ENCODE measurements around the gene ELSPBP1. TPM values are rescaled to one million over a fixed set of nuclear protein-coding genes. Genes with fewer than 3 reads are reported as not detected.

The ELSPBP1 gene
- polyA plus RNA-seq, 1 of the 3 experiments (the other 2 are of a cell fraction) = not detected

DNA sequence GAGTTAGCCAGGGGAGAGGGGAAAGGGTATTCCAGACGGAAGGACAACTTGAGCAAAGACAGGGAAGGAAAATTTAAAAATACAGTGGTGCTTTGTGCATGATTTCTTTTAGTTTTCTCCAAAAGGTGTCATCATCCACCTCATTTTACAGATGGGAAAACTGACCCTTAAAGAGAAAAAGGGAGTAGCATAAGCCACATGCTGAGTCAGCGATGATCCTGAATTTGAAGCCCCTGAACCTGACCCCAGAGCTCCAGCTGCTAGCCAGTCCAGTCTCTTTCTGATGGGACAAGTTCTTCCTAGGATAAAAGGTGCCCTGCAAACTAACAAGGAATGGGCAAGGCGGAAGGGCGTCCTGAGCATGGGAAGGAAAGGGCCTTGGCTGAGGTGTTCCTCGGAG is 39.2 kb downstream of the ELSPBP1 start:
- no peak overlapping the region for H3K27ac ChIP-seq (ENCODE audit: low read depth in 2 of 2, low read length in 1 of 2)
- no peaks in the 10 kb centered on the region for H4K20me1 ChIP-seq (ENCODE audit: insufficient read depth)
- no peak overlapping the region for H2AFZ ChIP-seq (ENCODE audit: low read depth)
- no peak overlapping the region for H3K4me2 ChIP-seq
- 16% methylated on average over 5 of the region's 5 CpGs for WGBS (ENCODE audit: low lambda C conversion rate)
- no peak for TF ChIP-seq TEAD4 (IDR thresholded peaks at IDR 0.05; ENCODE audit: borderline replicate concordance, insufficient read depth)
- TF ChIP-seq MEF2A (IDR thresholded peaks at IDR 0.05; ENCODE audit: borderline replicate concordance, low read depth) = no peak
- no peaks in the 10 kb centered on the region for H3K79me2 ChIP-seq (ENCODE audit: insufficient read depth)
- no peak overlapping the region for H3K4me3 ChIP-seq (ENCODE audit: low read depth in 2 of 2, low read length in 1 of 2)
- CTCF ChIA-PET = no interaction called here
- no peaks in the 10 kb centered on the region for H3K4me1 ChIP-seq (ENCODE audit: control insufficient read depth in 1 of 2, insufficient read depth in 2 of 2, low read depth in 1 of 2, low read length in 1 of 2)
- POLR2A ChIA-PET = no interaction called here
- H3K9ac ChIP-seq = no peak overlapping the region
- H3F3A ChIP-seq (replicated peaks; ENCODE audit: insufficient read depth) = no peaks in the 10 kb centered on the region
- peaks cover 46% of the 10 kb centered on the region for H3K27me3 ChIP-seq (ENCODE audit: insufficient read depth)
- H3K9me2 ChIP-seq = no peaks in the 10 kb centered on the region
- no peaks in the 10 kb centered on the region for H3K9me3 ChIP-seq
- no peak for DNase-seq
- H3K36me3 ChIP-seq (replicated peaks in 1 of 2; ENCODE audit: control insufficient read depth in 1 of 2, insufficient read depth in 2 of 2, low read length in 1 of 2) = no peaks in the 10 kb centered on the region

DNA sequence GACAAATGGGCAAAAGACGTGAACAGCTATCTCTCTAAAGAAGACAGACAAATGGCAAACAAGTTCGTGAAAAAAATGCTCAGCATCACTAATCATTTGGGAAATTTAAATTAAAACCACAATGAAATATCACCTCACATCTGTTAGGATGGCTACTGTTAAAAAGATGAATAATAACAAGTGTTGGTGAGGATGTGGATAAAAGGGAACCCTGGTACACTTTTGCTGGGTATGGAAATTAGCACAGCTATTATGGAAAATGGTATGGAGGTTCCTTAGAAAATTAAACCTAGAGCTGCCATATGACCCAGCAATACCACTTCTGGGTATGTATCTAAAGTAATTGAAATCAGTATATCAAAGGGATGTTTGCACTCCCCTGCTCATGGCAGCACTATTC is 42.3 kb downstream of the ELSPBP1 start:
- ChIA-PET POLR2A (no interaction called here), CTCF (no interaction called here)
- no peaks in the 10 kb centered on the region for H4K20me1 ChIP-seq (ENCODE audit: insufficient read depth)
- H3K9ac ChIP-seq = no peak overlapping the region
- no peak overlapping the region for H3K4me3 ChIP-seq (ENCODE audit: low read depth in 2 of 2, low read length in 1 of 2)
- no peak for DNase-seq
- H3K27me3 ChIP-seq (ENCODE audit: insufficient read depth) = peaks cover 25% of the 10 kb centered on the region; the same call in 1 of the 2 replicates
- H3K9me3 ChIP-seq = no peaks in the 10 kb centered on the region
- TF ChIP-seq, protein P1, sequence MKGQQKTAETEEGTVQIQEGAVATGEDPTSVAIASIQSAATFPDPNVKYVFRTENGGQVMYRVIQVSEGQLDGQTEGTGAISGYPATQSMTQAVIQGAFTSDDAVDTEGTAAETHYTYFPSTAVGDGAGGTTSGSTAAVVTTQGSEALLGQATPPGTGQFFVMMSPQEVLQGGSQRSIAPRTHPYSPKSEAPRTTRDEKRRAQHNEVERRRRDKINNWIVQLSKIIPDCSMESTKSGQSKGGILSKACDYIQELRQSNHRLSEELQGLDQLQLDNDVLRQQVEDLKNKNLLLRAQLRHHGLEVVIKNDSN (IDR thresholded peaks at IDR 0.05; ENCODE audit: borderline replicate concordance, low read depth) = no peak
- TF ChIP-seq, protein P2, sequence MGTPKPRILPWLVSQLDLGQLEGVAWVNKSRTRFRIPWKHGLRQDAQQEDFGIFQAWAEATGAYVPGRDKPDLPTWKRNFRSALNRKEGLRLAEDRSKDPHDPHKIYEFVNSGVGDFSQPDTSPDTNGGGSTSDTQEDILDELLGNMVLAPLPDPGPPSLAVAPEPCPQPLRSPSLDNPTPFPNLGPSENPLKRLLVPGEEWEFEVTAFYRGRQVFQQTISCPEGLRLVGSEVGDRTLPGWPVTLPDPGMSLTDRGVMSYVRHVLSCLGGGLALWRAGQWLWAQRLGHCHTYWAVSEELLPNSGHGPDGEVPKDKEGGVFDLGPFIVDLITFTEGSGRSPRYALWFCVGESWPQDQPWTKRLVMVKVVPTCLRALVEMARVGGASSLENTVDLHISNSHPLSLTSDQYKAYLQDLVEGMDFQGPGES (IDR thresholded peaks at IDR 0.05; ENCODE audit: low read depth, low read length) = no peak
- TF ChIP-seq MEF2A (IDR thresholded peaks at IDR 0.05; ENCODE audit: borderline replicate concordance, low read depth) (no peak), EP300 (IDR thresholded peaks at IDR 0.05; ENCODE audit: borderline replicate concordance in 1 of 2, low read depth in 1 of 2, low read length in 1 of 2) (no peak), RAD21 (IDR thresholded peaks at IDR 0.05; ENCODE audit: low read length) (no peak), RFX5 (IDR thresholded peaks at IDR 0.05; ENCODE audit: low read length) (no peak), SMC3 (IDR thresholded peaks at IDR 0.05; ENCODE audit: low read depth, low read length) (no peak)
- TF ChIP-seq, protein P3, sequence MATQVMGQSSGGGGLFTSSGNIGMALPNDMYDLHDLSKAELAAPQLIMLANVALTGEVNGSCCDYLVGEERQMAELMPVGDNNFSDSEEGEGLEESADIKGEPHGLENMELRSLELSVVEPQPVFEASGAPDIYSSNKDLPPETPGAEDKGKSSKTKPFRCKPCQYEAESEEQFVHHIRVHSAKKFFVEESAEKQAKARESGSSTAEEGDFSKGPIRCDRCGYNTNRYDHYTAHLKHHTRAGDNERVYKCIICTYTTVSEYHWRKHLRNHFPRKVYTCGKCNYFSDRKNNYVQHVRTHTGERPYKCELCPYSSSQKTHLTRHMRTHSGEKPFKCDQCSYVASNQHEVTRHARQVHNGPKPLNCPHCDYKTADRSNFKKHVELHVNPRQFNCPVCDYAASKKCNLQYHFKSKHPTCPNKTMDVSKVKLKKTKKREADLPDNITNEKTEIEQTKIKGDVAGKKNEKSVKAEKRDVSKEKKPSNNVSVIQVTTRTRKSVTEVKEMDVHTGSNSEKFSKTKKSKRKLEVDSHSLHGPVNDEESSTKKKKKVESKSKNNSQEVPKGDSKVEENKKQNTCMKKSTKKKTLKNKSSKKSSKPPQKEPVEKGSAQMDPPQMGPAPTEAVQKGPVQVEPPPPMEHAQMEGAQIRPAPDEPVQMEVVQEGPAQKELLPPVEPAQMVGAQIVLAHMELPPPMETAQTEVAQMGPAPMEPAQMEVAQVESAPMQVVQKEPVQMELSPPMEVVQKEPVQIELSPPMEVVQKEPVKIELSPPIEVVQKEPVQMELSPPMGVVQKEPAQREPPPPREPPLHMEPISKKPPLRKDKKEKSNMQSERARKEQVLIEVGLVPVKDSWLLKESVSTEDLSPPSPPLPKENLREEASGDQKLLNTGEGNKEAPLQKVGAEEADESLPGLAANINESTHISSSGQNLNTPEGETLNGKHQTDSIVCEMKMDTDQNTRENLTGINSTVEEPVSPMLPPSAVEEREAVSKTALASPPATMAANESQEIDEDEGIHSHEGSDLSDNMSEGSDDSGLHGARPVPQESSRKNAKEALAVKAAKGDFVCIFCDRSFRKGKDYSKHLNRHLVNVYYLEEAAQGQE (IDR thresholded peaks at IDR 0.05; ENCODE audit: low read depth, low read length) = no peak
- no peaks in the 10 kb centered on the region for H3F3A ChIP-seq (replicated peaks; ENCODE audit: insufficient read depth)
- H2AFZ ChIP-seq (ENCODE audit: low read depth) = no peak overlapping the region
- H3K27ac ChIP-seq (ENCODE audit: low read depth in 2 of 2, low read length in 1 of 2) = no peak overlapping the region
- H3K4me2 ChIP-seq = no peak overlapping the region
- H3K4me1 ChIP-seq (ENCODE audit: control insufficient read depth in 1 of 2, insufficient read depth in 2 of 2, low read depth in 1 of 2, low read length in 1 of 2) = no peaks in the 10 kb centered on the region
- WGBS (ENCODE audit: low lambda C conversion rate) = 2% methylated on average over 2 of the region's 2 CpGs
- H3K79me2 ChIP-seq (ENCODE audit: insufficient read depth) = no peaks in the 10 kb centered on the region
- H3K36me3 ChIP-seq (replicated peaks in 1 of 2; ENCODE audit: control insufficient read depth in 1 of 2, insufficient read depth in 2 of 2, low read length in 1 of 2) = no peaks in the 10 kb centered on the region
- no peaks in the 10 kb centered on the region for H3K9me2 ChIP-seq
